Ureter (tissue), 1 donor: ENCODE measurements around the gene TRAFD1. TPM values are rescaled to one million over a fixed set of nuclear protein-coding genes. Genes with fewer than 3 reads are reported as not detected.
"Not testable (repeated sequence)": the region's sequence is repeated elsewhere in the genome, so short reads cannot be mapped to it uniquely, and the experiment has no call there.

Source experiments
- DNase-seq: peaks from one replicate; pipeline ENCODE4 v3.0.0-alpha.2; 2020; ENCODE audit warnings: low spot score
- total RNA-seq: library from RNA; stranded (reverse); gene quantifications from one replicate; pipeline ENCODE4 v1.2.4, GENCODE V29; 2023
- donor health status: DM: yes; HTN: yes; CAD: no.

The TRAFD1 gene
- total RNA-seq, 1 donor from 2014 or later, result 37.0 TPM

- DNase-seq, result not testable (repeated sequence)
Measured at GRCh38 chr12:112158461-112159145, 33.2 kb downstream of the TRAFD1 start.

GRCh38 chr12:112159146-112159541, 33.8 kb downstream of the TRAFD1 start:
- no peak for DNase-seq

GRCh38 chr12:112160611-112161010, 35.3 kb downstream of the TRAFD1 start:
- no peak for DNase-seq

DNA sequence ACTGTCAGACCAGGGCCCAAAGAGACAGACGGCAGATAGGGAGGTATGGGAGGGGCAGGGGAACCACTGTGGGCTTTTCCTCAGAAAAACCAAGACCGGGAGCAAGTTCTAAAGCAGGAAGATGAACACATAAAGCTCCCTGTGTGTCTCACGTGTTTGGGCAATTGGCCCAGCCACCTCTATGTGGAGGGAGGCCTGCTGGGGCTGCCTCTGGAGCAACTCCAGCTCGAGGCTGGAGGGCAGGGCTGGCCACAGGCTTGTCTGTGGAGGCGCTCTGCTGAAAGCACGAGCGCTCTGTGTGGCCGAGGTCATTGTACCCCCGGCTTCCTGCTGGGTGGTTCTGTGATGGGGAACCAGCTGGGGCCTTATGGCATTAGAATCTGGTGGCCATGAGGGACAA, 36.4 kb downstream of the TRAFD1 start:
- no peak for DNase-seq

- no peak for DNase-seq
Measured at GRCh38 chr12:112162241-112162790, 37.0 kb downstream of the TRAFD1 start.

GRCh38 chr12:112163056-112163455, 37.7 kb downstream of the TRAFD1 start:
- DNase-seq, result no peak

DNA sequence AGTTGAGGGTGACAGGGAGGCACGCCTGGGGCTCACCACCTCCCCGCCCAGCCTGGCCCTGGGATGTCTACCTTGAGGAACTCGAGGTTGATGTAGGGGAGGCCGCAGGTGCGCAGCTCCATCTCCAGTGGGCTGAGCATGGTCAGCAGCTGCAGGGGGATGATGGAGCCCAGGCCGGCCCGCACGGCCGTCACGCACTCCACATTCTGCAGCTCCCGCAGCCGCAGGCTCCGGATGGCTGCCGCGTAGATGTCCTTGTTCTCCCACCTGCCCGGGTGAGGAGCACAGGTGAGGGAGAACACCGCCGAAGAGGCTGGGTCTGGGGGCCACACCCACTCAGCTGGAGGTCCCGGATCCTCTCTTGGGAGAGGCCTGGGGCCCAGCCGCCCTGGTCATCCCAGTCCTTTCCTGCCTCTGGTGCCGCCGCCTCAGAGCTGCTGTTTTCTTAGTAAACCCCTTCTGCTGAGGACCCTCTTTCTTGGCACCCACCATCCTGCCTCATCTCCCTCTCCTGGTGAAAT, 38.2 kb downstream of the TRAFD1 start:
- no peak for DNase-seq

DNA sequence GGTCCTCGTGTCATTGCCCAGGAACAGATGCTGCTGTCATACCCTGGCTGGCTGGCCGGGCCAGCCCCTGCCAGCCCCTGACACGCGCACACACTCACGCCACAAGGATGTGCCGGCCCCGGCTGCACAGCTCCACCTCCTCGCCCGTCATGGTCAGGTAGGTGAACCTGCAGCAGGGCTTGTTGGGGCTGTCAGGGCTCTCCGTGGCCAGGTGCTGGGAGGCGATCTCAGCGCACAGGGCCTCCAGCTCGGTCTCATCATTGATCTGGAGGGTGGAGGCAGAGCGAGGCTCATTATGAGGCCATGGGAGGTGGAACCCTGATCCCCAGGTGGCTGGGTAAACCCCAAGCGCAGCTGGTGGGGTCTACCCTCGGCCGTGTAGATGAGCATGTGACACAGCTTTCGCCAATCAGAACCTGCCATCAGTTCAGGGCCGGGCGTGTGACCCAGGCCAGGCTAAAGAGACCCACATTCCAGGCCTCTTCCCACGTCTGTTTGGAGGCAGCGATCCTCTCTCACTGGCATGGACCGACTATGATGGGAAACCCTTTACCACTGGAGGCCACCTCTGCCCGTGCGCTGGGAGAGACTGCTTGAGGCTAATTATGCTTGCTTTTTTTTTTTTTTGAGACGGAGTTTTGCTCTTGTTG, 38.8 kb downstream of the TRAFD1 start:
- no peak for DNase-seq

GRCh38 chr12:112165624-112166023, 40.3 kb downstream of the TRAFD1 start:
- no peak for DNase-seq

DNA sequence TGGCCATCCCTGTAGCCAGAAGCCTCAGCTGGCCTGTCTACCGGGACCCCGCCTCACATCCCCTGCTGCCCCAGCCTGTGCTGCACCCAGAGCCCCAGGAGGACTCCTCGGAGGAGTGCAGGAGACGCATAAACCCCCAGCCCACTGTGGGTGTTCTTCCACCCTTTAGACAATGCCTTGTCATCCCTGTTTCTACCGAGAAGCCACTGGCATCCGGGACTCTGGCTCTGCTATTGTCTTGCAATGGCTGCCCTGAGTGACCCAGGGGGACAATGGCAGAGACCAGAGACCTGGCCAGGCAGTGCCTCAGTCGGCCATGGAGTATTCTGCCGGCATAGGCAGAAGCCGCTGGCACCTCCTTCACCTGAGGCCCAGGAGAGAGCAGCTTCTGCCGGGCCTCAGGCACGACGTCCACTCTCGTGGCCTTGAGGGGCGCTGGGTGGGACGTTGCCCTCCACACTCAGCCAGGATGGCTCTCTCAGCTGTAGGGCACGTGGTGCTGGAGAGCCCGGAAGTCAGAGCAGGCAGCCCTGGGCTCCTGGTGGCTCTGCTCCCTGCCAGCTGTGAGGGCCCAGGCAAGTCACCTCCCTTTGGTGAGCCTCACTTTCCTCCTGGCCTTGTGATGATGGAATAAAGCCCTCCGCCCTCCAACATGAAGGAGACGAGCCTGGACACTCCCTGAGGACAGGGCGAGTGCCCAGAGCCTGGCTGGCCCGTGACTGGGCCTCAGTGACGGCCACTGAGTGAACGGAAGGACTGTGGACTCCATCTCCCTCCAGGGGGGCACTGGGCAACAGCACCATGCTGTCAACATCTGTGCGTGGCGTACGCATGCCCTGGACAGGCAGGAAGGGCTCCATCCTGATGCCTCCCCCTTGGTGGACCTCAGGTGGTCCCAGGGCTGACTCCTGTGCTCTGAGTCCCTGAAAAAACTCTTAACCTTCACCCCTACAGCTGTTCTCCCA, 41.0 kb downstream of the TRAFD1 start:
- no peak for DNase-seq

- DNase-seq, result no peak
Measured at GRCh38 chr12:112167031-112167461, 41.7 kb downstream of the TRAFD1 start.

GRCh38 chr12:112167718-112168525, 42.6 kb downstream of the TRAFD1 start:
- no peak for DNase-seq

GRCh38 chr12:112168561-112168971, 43.2 kb downstream of the TRAFD1 start:
- no peak for DNase-seq

GRCh38 chr12:112169161-112169872, 44.0 kb downstream of the TRAFD1 start:
- no peak for DNase-seq

GRCh38 chr12:112169966-112170365, 44.6 kb downstream of the TRAFD1 start:
- no peak for DNase-seq

DNA sequence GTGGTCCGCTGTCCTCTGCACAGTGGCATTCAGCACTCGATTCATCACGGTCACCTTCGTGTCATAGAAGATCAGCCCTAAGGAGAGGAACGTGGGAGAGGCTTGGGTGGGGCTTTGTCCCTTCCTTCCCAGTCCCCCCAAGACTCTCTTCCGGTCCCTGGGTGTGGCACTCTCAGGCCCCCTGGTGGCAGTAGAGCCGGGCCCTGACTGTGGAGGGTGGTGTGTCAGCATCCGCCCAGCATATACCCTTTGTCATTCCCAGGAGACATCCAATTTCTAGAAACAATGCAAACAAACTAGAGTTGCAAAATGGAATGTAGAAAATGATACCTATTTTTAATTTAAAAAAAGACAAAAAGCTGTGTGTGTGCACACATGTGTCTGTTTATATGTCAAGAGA, 45.0 kb downstream of the TRAFD1 start:
- DNase-seq, result no peak

- no peak for DNase-seq
Measured at GRCh38 chr12:112170971-112171596, 45.7 kb downstream of the TRAFD1 start.

- no peak for DNase-seq
Measured at GRCh38 chr12:112172556-112173324, 47.4 kb downstream of the TRAFD1 start.
